Calu3 (cell line): ENCODE measurements around the gene SSTR3. TPM values are rescaled to one million over a fixed set of nuclear protein-coding genes. Genes with fewer than 3 reads are reported as not detected.
A peak's percentile ranks its signal among the peaks of the same experiment; 100 is the strongest.

Experiments used
- BruUV-seq: library from RNA; stranded (reverse); fragments of 400-500 nt; replicated peaks from 2 replicates; lab custom pipeline; 2021; lab: Mats Ljungman, UMichigan
- CTCF ChIA-PET: fragments of 300-600 bp; sonication (Branson Sonifier 250); formaldehyde crosslinking; loops from one replicate; lab custom pipeline; 2022; ENCODE audit warnings: antibody characterized with exemption; lab: Charles Lee
- DNase-seq: peaks from one replicate; pipeline ENCODE4 v3.0.0; 2022
- H3K27ac Mint-ChIP-seq: one replicate; pipeline ENCODE4 v1.8.0; 2022; ENCODE audit warnings: mixed read lengths; ENCODE audit not compliant: unreplicated experiment
- H3K27me3 Mint-ChIP-seq: one replicate; pipeline ENCODE4 v1.8.0; 2022; ENCODE audit warnings: mixed read lengths; ENCODE audit not compliant: unreplicated experiment
- H3K36me3 Mint-ChIP-seq: one replicate; pipeline ENCODE4 v1.8.0; 2022; ENCODE audit warnings: mild to moderate bottlenecking, moderate library complexity, mixed read lengths; ENCODE audit not compliant: insufficient read depth, unreplicated experiment
- H3K4me1 Mint-ChIP-seq: one replicate; pipeline ENCODE4 v1.8.0; 2022; ENCODE audit warnings: mild to moderate bottlenecking, low read depth, mixed read lengths; ENCODE audit not compliant: unreplicated experiment
- H3K4me3 Mint-ChIP-seq: one replicate; pipeline ENCODE4 v1.8.0; 2022; ENCODE audit warnings: mild to moderate bottlenecking, low read depth, moderate library complexity, mixed read lengths; ENCODE audit not compliant: unreplicated experiment
- H3K9me3 Mint-ChIP-seq: one replicate; pipeline ENCODE4 v1.8.0; 2022; ENCODE audit warnings: low read depth, mixed read lengths; ENCODE audit not compliant: unreplicated experiment
- intact Hi-C: fragments of 100-400 bp; cut with micrococcal nuclease; formaldehyde crosslinking; loops from one replicate; pipeline ENCODE4 v1.10.0; 2022; ENCODE audit not compliant: unreplicated experiment
- total RNA-seq: library from RNA; stranded (reverse); gene quantifications from 2 replicates; pipeline ENCODE4 v1.2.3, GENCODE V29; 2022
- TF ChIP-seq, protein P1 (sequence below): fragments of 200-600 bp; IDR thresholded peaks from one replicate; pipeline ENCODE4 v1.8.0; 2022; ENCODE audit warnings: antibody characterized with exemption; ENCODE audit not compliant: unreplicated experiment

The SSTR3 gene
- total RNA-seq, 1 experiment from 2014 or later, result not detected

GRCh38 chr22:37188901-37189466, 23.3 kb downstream of the SSTR3 start:
- peak; percentile 35 for DNase-seq
- H3K4me3 Mint-ChIP-seq, result peak overlapping the region; percentile 67
- intact Hi-C loops, result no loop called here
- CTCF ChIA-PET, result interaction anchor here (0.8 to 3.0 kb wide), 3 partner anchors 9 to 11 kb away, joined by 3 to 9 read pairs (median 4); no protein-coding TSS in a partner anchor
- H3K27ac Mint-ChIP-seq, result peak overlapping the region; percentile 95
- peaks cover 49% of the 10 kb centered on the region for H3K4me1 Mint-ChIP-seq
- BruUV-seq, result no TSS peak
- peaks cover 14% of the 10 kb centered on the region for H3K36me3 Mint-ChIP-seq
- H3K9me3 Mint-ChIP-seq, result no peaks in the 10 kb centered on the region
- TF ChIP-seq, protein P1, sequence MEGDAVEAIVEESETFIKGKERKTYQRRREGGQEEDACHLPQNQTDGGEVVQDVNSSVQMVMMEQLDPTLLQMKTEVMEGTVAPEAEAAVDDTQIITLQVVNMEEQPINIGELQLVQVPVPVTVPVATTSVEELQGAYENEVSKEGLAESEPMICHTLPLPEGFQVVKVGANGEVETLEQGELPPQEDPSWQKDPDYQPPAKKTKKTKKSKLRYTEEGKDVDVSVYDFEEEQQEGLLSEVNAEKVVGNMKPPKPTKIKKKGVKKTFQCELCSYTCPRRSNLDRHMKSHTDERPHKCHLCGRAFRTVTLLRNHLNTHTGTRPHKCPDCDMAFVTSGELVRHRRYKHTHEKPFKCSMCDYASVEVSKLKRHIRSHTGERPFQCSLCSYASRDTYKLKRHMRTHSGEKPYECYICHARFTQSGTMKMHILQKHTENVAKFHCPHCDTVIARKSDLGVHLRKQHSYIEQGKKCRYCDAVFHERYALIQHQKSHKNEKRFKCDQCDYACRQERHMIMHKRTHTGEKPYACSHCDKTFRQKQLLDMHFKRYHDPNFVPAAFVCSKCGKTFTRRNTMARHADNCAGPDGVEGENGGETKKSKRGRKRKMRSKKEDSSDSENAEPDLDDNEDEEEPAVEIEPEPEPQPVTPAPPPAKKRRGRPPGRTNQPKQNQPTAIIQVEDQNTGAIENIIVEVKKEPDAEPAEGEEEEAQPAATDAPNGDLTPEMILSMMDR, result no peak
- H3K27me3 Mint-ChIP-seq, result no peaks in the 10 kb centered on the region

DNA sequence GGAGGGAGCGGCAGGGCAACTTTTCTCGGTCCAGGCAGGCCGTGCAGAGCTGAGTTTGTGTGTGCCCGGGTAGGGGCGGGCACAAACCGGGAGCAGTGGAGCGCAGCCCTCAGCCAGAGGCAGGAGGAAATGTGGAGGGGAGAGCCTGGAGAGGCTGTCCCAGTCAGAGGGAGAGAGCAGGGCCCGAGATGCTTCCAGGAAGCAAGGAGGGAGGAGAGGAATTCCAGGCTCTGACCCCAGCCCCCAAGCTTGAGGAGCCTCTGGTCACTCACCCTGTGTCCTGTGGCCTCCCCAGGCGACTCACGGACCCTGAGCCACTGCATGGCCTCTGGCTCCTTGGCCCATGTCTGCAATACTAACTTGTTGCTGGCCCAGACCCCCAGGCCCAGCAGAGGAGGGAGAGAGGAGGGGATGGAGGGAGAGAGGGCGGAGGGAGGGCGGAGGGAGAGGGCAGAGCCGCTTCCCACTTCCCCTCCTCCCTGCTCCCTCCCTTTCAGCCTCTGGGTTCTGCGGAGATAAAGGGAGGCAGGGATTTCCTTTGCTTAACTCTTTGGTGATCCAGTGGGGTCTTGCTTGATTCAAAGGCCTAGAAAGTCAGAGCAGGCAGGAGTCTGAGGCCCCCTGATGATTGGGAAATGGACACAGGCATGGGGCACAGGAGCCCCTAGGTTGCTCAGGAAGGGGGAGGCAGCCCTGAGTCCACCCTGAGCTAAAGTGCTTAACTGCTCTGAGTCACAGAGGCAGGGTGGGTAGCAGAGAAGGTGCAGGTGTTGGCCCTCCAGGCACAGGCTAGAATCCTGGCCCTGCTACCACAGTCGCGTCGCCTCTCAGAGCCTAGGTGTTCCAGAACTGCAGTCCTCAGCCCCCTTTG, 24.2 kb downstream of the SSTR3 start, which contains the start of gene C1QTNF6:
TSS of gene C1QTNF6 (minus strand) at position 357 of the 871 bp plus-strand sequence. CDS start at position 323, 34 bp downstream.
- H3K9me3 Mint-ChIP-seq, result no peaks in the 10 kb centered on the region
- H3K4me1 Mint-ChIP-seq, result peaks cover 56% of the 10 kb centered on the region
- peak within 1 kb of the TSS; percentile 95 for H3K27ac Mint-ChIP-seq
- peak; percentile 39 for DNase-seq
- intact Hi-C loops, result no loop called here
- no TSS peak for BruUV-seq
- TF ChIP-seq, protein P1, result no peak
- peak within 1 kb of the TSS; percentile 67 for H3K4me3 Mint-ChIP-seq
- CTCF ChIA-PET, result interaction anchor here (0.7 to 3.0 kb wide), 3 partner anchors 9 to 65 kb away, joined by 3 to 9 read pairs (median 4); no protein-coding TSS in a partner anchor
- H3K27me3 Mint-ChIP-seq, result no peaks in the 10 kb centered on the region
- peaks cover 14% of the 10 kb centered on the region for H3K36me3 Mint-ChIP-seq

DNA sequence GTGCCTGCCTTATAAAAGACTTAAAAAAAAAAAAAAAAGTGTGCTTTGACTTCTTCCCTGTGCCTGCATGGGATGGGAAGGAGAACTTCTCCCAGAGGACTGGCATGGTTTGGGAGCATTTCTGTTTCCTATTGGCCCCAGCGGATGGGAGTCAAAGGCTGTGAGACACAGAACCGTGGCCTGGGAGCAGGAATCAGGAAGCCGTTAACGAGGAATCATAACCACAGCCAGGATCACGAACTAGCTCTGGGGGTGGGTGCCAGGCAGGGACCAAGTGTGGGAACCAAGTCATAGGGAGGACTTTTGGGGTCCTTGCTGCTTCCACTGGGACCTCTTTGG, 24.8 kb downstream of the SSTR3 start:
- no peaks in the 10 kb centered on the region for H3K9me3 Mint-ChIP-seq
- peaks cover 14% of the 10 kb centered on the region for H3K36me3 Mint-ChIP-seq
- peaks cover 56% of the 10 kb centered on the region for H3K4me1 Mint-ChIP-seq
- no TSS peak for BruUV-seq
- H3K27me3 Mint-ChIP-seq, result no peaks in the 10 kb centered on the region
- no peak for DNase-seq
- peak overlapping the region; percentile 67 for H3K4me3 Mint-ChIP-seq
- TF ChIP-seq, protein P1, result no peak
- CTCF ChIA-PET, result interaction anchor here (0.7 to 3.0 kb wide), 3 partner anchors 10 to 65 kb away, joined by 4 to 12 read pairs (median 9); no protein-coding TSS in a partner anchor
- H3K27ac Mint-ChIP-seq, result peak overlapping the region; percentile 95
- intact Hi-C loops, result no loop called here

GRCh38 chr22:37186997-37187522, 25.2 kb downstream of the SSTR3 start:
- Mint-ChIP-seq H3K36me3 (peaks cover 14% of the 10 kb centered on the region), H3K27me3 (no peaks in the 10 kb centered on the region), H3K4me1 (peaks cover 56% of the 10 kb centered on the region), H3K4me3 (peak overlapping the region; percentile 67), H3K27ac (peak overlapping the region; percentile 95), H3K9me3 (no peaks in the 10 kb centered on the region)
- BruUV-seq, result TSS peak; percentile 43
- DNase-seq, result no peak
- TF ChIP-seq, protein P1, result no peak
- intact Hi-C loops, result no loop called here
- CTCF ChIA-PET, result interaction anchor here (0.7 to 3.0 kb wide), 3 partner anchors 10 to 64 kb away, joined by 4 to 12 read pairs (median 9); no protein-coding TSS in a partner anchor
